ENCODE measurements around the gene NAALADL2. TPM values are rescaled to one million over a fixed set of nuclear protein-coding genes. Genes with fewer than 3 reads are reported as not detected.
"Not testable (repeated sequence)": the region's sequence is repeated elsewhere in the genome, so short reads cannot be mapped to it uniquely, and the experiment has no call there.

Gene NAALADL2
- total RNA-seq, 1 donor from 2014 or later = 59.2 TPM

DNA sequence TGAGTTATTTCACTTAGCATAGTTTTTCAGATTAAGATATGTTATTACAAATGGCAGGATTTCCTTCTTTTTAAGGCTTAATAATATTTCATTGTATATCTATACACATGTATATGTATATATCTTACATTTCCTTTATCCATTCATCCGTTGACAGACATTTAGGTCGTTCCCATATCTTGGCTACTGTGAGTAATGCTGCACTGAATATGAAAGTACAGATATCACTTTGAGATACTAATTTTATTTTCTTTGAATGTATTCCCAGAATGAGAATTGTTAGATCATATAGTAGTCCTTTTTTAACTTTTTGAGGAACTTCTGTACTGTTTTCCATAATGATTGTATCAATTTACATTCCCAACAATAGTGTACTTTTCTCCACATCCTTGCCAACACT is 270.4 kb downstream of the NAALADL2 start:
- no peak for DNase-seq (ENCODE audit: low spot score)

DNA sequence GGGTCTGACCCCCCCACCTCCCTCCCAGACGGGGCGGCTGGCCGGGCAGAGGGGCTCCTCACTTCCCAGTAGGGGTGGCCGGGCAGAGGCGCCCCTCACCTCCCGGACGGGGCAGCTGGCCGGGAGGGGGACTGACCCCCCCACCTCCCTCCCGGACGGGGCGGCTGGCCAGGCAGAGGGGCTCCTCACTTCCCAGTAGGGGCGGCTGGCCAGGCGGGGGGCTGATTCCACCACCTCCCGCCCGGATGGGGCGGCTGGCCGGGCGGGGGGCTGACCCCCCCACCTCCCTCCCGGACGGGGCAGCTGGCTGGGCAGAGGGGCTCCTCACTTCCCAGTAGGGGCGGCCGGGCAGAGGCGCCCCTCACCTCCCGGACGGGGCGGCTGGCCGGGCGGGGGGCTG is 272.7 kb downstream of the NAALADL2 start:
- not testable (repeated sequence) for DNase-seq (ENCODE audit: low spot score)

DNA sequence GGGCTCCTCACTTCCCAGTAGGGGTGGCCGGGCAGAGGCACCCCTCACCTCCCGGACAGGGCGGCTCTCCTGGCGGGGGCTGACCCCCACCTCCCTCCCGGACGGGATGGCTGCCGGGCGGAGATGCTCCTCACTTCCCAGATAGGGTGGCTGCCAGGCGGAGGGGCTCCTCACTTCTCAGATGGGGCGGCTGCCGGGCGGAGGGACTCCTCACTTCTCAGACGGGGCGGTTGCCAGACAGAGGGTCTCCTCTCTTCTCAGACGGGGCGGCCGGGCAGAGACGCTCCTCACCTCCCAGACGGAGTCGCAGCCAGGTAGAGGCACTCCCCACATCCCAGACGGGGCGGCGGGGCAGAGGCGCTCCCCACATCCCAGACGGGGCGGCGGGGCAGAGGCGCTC is 273.6 kb downstream of the NAALADL2 start:
- DNase-seq (ENCODE audit: low spot score) = not testable (repeated sequence)

DNA sequence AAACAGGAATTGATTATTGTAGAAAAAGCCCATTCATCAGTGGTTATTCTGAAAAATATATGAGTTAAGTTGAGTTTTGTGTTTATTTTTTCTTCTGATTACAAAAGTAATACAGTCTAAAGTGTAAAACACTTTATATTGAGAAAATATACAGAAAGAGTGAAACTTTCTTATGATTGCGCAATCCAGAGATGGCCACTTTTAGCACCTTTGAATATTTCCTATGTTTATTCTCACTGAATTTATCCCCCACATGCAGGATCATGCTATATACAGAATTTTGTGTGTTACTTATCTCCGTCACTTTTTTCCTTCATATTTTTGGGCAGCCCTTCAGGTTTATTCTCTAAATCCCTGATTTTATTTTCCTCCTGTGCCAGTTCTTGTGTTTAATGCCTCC is 285.2 kb downstream of the NAALADL2 start:
- DNase-seq (ENCODE audit: low spot score) = no peak

DNA sequence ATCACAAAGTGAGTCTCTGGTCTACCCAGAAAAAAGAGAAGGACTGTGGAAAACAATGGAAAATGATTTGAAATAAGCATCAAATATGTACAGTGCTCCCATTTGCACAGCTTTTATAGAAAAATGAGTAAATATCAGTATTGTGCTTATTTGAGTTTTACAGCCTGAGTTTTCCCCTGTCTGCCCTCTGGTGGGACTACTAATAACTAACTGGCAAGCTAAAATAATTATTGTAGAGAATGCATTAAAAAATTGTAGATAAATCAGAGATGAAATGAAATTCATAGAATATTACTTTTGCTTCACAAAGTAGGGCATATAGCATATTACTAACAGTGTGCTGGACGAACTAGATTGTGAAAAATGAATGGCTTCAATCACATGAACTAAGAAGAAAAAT is 287.1 kb downstream of the NAALADL2 start:
- DNase-seq (ENCODE audit: low spot score) = no peak

DNA sequence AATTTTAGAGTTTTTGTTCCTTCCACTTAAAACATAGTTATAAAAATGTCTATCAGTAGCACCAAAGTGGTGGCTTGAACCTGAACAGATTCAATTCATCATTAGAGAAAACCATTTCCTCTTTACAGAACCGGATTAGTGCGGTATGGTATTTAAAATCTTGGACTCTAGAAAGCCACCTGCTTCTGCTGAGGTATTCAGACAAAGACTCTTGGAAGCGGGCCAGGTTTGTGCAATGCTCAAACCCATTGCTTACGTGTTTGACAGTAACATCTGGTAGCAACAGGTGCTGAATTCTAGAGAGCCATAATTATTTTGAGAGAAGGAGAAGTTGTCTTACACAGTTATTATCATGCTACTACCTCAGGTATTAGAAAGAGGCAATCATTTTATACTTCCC is 290.5 kb downstream of the NAALADL2 start:
- no peak for DNase-seq (ENCODE audit: low spot score)

DNA sequence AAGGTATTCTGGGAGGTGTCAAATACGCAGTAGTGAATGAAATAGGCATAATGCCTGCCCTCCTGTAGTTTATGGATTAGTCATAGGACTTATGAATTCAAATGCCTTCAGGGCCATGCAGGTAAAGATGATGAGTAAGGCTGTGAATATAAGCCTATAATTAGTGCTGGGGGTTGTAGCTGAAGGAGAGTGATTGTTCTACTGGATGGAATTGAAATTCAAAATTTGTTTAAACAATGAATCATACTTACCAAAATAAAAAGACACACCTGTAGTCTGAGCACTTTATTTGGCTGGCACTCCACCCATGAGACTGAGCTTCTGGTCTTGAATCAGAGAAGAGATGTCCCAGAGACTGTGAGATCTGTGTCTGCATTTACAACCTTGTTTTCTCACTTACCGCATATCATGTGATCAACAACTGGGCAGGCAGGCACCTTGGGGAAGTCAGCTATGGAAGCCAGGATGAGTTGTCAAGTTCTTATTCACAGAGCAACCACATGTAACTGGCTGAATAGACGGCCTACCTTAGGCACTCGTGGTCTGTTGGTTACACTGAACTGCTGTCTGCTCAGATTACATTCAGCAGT is 291.8 kb downstream of the NAALADL2 start:
- no peak for DNase-seq (ENCODE audit: low spot score)

DNA sequence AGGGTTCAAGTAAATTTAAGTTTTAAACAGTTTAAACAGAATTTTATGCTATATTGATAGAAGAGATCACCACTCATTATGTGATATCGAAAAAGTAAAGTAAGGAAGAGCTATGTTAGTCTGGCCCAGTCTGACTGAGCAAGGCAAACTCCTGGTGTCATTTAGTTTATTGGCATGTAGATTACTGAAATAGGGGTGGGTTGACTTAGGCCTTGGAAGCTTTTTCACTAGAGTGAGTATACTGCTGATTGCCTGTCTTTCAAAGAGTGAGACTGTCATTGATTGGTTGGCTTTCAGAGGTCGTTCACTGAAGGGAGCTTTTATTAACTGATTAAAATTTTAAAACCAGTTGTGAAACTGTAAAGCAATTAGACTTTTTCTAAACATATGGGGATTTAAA is 294.5 kb downstream of the NAALADL2 start:
- DNase-seq (ENCODE audit: low spot score) = no peak

DNA sequence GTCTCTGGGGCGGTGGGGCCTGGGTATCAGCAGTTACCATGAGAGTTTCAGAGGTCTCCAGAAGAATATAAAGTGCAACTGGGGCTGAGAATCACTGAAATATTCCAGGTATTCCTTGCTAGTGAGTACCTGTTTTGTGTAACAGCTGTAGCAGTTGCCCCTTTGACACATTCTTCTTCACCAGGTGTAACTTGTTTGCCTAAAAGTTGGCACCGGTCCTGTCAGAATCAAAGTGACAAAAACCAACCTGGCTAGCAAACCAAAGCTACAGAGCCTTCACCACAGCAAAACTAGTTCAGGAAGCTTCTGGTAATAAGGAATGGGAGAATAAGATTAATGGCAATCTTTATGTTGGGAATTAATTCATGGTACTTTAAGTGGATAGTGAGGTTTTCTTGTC is 296.0 kb downstream of the NAALADL2 start:
- no peak for DNase-seq (ENCODE audit: low spot score)

DNA sequence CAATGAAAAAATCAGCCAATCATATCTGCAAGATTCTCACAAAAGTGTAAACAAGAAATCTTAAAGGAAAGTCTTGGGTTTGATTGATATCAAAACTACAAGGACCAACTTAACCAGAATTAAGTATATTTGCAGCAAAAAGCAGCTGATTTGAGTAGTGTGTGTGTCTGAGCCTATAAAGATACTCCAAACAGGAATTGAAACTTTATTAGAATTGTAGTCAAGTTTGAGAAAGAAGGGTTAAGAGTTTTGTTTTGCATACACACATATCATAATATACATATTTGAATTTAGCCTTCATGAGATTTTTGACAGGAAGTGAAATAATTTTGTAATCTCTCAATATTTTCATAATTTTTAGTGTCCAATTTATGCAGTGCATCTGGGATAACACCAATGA is 300.1 kb downstream of the NAALADL2 start:
- no peak for DNase-seq (ENCODE audit: low spot score)

DNA sequence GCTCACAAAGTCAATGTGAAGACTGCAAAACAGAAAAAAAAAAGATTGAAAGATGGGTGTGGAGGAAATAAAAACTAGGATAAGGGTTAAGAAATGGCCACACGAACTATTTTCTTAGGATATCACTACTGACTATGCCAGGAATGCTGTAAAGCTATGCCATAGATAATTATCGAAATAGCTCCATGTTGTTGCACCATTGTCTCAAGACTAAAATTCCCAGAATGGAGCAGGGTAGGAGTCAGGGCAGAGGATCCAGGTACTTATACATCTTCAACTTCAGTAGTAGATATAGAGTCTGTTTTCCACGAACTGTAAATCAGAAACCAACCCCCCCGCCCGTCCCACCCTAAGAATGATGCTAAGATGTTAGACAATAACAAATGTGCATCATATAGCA is 302.2 kb downstream of the NAALADL2 start:
- DNase-seq (ENCODE audit: low spot score) = no peak

DNA sequence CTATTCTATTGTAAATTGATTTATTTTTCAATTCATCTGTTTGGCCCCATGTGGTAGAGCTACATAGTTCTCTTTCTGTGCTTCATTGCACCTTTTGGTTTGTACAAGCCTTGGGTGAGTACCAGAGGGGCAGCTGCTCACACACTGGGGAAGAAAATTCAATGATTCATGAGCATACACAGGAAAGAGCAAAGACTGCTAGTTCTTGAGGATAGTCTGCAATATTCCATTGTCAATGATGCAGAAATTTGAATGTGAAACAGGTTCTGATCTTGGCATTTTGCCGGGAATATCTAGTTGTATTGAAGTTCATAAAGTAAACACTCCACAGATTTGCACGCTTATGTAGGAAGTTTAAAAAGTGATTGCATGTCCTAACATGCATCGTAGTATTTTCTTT is 304.6 kb downstream of the NAALADL2 start:
- DNase-seq (ENCODE audit: low spot score) = no peak

DNA sequence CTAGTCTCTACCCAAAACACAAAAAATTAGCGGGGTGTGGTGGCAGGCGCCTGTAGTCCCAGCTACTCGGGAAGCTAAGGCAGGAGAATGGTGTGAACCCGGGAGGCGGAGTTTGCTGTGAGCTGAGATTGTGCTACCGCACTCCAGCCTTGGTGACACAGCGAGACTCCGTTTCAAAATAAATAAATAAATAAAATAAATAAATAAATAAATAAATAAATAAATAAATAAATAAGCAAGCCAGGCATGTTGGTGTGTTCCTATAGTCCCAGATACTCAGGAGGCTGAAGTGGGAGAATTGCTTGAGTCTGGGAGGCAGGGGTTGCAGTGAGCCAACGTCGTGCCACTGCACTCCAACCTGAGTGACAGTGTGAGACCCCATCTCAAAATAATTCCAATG is 314.0 kb downstream of the NAALADL2 start:
- not testable (repeated sequence) for DNase-seq (ENCODE audit: low spot score)

DNA sequence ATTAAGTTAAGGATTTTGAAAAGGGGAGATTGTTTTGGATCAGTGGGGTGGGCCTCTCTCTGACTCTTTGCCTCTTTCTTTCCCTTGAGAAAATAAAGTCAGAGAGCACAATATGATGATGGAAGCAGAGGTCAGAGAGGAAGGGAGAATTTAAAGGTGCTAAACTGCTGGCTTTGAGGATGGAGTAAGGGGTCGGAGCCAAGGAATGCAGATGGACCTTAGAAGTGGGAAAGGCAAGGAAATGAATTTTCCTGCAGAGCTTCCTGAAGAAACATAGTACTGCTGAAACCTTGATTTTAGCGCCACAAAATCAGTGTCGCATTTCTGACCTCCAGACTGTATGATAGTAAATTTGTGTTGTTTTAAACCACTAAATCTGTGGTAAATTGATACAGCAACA is 317.4 kb downstream of the NAALADL2 start:
- DNase-seq (ENCODE audit: low spot score) = no peak

DNA sequence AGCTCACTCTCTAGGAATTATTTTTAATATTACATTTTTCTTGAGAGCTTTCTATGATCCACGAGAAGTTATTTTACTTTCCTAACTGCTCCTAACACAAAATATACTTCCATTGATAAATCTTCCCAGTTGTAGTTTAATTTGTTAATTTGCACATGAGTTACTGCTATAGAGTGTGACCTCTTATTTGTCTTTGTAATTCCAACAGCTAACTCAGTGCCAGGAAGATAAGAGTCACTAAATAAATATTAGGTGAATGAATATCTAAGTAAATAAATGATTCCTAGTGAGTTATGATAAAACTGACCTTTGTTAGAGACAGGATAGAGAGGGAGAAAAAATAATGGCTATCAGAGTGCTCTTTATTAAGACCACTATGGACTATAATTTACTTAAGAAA is 319.9 kb downstream of the NAALADL2 start:
- no peak for DNase-seq (ENCODE audit: low spot score)

DNA sequence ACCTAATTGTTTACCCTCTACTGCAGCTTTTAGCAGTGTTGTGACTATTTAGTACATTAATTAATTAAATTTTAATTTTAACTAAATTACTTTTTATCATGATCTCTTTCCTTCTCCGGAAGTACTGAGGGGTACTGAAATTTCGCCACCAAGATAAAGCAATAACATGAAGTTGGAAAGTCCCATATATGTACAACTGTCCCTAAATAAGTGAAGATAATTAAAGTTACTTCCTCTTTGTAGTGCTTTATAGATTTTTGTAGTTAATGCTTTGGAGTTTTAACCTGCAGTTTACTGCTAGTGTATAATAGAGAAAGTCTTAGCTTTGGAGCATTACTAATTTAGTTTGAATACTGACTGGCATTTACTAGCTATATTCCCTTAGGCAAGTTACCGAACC is 325.3 kb downstream of the NAALADL2 start:
- no peak for DNase-seq (ENCODE audit: low spot score)

DNA sequence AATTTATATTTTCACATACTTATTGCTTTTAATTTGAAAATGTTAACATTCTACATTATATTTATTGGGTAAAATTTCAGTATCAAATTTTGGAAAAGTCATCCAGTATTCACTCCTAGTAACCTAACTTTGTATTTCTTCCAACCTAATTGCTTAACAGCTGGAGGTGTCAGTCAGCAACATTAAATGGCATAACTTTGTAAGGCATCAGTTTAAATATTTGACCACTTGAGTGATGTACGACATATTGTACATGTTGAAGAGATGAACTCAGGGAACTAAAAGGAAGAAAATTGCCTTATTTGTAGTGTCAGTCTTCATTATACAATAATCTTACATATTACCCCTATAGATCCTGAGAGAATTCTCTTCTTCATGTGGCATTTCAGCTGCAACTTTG is 326.8 kb downstream of the NAALADL2 start:
- no peak for DNase-seq (ENCODE audit: low spot score)

DNA sequence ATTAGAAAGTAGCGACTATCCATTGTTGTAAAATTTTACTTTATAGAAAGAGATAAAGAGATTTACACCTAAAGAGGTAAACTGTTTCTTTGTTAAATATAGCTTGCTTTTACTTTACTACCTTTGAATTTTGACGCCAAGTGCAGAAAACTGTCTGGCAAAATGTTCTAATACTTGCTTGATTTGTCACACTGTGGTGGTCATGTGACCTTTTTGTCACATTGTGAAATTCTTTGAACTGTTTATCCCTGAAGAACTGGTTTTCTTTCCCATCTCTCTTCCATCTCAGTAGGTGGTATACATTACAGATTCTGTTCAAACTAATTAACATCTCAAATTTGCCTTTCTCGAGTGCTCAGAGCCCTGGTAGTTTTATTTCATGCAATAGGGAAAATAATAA is 327.4 kb downstream of the NAALADL2 start:
- DNase-seq (ENCODE audit: low spot score) = no peak

DNA sequence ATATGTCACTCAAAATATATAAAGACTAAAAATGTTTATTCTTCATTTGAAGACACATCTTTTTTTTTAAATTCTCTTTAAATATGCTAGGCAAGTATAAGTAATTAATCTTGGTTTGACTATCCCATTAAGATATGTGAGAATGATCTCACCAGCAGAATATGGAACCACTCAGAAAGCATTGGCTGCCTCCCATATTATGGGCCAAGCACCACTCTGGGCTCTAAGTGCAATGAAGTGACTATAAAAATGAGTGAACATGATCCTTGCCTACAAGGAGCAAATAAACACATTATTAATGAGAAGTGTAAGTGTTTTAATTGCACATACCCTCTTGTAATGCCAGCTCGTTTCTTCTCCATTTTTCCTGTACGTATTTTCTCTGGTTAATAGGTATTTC is 328.5 kb downstream of the NAALADL2 start:
- no peak for DNase-seq (ENCODE audit: low spot score)

DNA sequence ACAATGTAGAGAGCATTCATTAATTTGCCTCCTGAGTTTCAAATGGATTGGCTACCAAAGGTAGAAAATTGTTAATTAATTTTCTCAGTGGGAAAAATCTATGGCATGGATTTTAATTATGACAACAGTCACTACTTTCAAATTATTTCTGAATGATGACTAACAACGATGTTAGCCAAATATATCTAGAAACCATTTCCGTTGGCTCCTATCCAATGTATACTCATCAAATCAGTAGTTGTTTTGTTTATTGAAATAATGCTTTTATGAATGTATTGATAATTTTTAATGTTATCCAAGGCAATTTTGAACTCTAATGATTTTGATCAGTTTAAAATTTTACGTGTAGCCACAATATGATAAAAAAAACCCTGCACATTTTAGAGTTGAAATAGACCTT is 333.4 kb downstream of the NAALADL2 start:
- no peak for DNase-seq (ENCODE audit: low spot score)

DNA sequence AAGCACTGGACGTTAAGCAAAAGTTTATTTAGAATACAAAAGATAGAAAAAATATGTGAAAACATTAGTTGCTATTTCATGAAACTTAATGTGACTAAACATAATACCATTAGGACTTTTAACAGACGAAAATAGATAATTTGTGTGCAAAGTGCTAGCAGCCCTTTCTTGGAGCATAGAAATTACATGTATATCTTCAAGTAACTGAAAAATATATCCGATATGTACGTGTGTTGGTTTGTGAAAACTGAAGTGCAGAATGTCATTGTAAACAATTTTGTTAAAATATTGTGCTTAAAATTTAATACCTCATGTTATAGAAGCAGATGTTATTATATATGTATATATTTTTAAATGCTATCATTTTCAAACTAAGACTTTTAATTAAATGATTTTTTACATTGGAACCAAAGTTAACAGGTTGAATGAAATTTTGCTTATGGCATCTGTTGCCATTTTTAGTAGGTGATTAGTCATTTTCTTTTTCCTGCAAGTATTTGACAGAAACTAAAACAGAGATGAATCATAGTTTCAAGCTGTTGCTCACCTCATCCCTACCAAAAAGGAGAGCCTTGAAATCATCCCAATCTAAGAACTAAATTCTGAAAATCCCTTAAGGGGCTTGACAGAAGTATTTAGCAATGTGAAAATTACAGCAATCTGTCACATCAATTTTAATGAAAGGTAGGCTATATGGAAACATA is 334.8 kb downstream of the NAALADL2 start:
- DNase-seq (ENCODE audit: low spot score) = no peak

DNA sequence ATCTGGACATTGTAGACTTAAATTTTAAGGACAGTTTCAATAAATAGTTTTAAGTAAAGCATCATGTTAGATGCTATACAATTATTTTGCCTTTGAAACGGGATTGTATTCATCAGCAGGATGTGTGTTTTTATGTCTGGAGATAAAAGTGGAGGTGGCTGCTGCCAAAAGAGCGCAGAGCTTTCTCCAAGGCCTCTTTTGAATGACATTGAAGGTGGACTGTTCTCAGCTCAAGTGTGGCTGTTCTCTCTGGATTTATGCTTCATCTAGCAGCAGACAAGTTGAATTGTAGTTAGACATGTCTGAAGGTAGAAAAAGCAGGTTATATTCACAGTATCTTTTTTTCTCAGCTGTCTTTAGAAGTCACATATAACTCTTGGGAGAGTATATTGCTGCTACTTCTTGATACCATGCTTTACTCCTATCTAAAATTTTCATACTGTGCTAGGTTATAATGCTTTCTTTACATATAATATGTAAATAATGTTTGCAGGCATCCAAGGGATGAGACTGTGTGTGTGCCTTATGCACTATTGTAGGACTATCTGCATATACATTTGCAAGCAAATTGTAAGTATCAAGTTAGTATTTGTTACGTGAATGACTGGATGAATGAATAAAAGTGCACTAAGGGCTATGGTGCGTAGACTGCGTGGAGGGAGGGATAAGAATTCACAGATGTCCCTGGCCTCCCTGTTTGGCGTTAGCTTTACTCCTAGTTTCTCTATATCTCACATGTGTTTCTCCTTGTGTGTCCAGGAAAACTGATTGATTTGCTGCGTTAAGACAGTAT is 340.1 kb downstream of the NAALADL2 start:
- DNase-seq (ENCODE audit: low spot score) = no peak

DNA sequence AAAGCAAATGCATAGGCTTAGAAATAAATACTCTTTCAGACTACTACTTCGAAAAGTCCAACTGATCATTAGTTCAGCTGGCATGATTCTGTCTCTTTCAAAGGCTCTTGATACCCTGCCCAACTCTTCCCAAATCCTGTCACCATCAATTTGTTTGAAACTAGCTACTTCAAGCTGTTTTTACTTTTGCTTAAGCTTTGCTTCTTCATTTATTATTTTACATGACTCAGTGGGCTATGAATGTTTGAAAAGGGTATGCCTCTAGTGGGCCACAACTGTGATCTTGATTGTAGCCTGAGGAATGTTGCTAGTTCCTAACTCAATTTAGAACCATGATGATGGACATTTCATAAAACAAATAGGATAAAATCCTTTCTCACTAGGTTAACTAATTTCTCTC is 340.8 kb downstream of the NAALADL2 start:
- DNase-seq (ENCODE audit: low spot score) = no peak
